ENCODE measurements around the gene CSTA. TPM values are rescaled to one million over a fixed set of nuclear protein-coding genes. Genes with fewer than 3 reads are reported as not detected.

CSTA gene
- total and polyA plus RNA-seq, 12 donors = 0.42 to 5.5 (median 1.5) TPM; not detected in 1

DNA sequence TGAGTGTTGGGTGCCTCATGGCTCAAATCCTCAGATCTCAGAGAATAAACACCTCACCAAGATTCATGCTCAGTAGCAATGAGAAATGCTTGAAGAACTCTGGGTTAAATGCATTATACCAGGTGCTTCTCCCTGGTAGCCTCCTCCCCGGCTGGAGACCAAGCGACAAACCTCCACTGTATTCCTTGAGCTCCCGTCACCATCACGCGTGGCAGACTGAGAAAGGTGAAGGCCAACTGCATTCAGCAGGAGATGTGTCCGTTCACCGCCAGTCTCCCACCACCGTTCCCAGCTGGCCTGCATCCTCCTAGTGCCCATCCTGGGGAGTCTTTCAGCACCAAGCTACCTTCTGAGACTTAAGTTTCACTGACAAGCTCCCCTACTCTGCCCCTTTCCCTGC lies 7.5 kb downstream of the CSTA start:
- TF ChIP-seq, protein P1, sequence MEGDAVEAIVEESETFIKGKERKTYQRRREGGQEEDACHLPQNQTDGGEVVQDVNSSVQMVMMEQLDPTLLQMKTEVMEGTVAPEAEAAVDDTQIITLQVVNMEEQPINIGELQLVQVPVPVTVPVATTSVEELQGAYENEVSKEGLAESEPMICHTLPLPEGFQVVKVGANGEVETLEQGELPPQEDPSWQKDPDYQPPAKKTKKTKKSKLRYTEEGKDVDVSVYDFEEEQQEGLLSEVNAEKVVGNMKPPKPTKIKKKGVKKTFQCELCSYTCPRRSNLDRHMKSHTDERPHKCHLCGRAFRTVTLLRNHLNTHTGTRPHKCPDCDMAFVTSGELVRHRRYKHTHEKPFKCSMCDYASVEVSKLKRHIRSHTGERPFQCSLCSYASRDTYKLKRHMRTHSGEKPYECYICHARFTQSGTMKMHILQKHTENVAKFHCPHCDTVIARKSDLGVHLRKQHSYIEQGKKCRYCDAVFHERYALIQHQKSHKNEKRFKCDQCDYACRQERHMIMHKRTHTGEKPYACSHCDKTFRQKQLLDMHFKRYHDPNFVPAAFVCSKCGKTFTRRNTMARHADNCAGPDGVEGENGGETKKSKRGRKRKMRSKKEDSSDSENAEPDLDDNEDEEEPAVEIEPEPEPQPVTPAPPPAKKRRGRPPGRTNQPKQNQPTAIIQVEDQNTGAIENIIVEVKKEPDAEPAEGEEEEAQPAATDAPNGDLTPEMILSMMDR (IDR thresholded peaks at IDR 0.05) = no peak
- intact Hi-C loops (cut with DNase I) = no loop called here
- no peaks in the 10 kb centered on the region for H3K9me3 ChIP-seq
- ATAC-seq (no peak), DNase-seq (no peak)
- H3K27me3 ChIP-seq = peaks cover 0 to 15% (median 5%) of the 10 kb centered on the region in 7 donors
- H3K27ac ChIP-seq = no peak overlapping the region
- WGBS, 2 donors = 89 to 92% methylated on average over 8 of the region's 8 CpGs
- no peaks in the 10 kb centered on the region for H3K4me1 ChIP-seq
- no peak overlapping the region for H3K4me3 ChIP-seq
- H3K36me3 ChIP-seq = no peaks in the 10 kb centered on the region

DNA sequence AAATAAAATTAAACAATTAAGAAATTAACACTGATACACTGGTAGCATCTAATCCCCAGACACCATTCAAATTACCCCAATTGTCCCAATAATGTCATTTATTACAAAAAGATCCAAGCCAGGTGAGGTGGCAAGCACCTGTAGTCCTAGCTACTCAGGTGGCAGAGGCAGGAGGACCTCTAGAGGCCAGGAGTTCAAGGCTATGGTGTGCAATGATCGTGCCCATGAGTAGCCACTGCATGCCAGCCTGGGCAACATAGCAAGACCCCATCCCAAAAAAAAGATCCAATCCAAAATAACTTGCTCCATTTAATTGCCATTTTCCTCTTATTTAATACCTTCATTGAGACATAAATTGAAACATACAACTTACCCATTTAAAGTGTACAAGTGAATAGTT lies 17.8 kb downstream of the CSTA start:
- WGBS, 2 donors = 64 to 82% methylated on average over 1 of the region's 1 CpG
- intact Hi-C loops (cut with DNase I) = no loop called here
- no peak overlapping the region for H3K4me3 ChIP-seq

DNA sequence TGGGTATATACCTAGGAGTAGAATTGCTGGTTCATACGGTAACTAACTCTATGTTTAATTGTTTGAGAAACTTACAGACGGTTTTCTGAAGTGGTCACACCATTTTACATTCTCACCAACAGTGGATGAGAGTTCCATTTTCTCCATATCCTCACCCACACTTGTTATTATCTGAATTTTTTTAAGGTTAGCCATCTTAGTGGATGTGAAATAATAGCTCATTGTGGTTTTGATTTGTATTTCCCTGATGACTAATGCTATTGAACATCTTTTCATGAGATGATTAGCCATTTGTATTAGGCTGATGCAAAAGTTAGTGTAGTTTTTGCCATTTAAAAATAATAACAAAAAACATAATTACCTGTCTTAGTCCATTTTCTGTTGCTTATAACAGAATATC lies 18.6 kb downstream of the CSTA start:
- DNase-seq (no peak), ATAC-seq (no peak)
- intact Hi-C loops (cut with DNase I) = no loop called here
- Histone ChIP-seq H3K4me1 (no peaks in the 10 kb centered on the region), H3K9me3 (peaks cover 0 to 3% (median 0%) of the 10 kb centered on the region in 11 donors), H3K4me3 (no peak overlapping the region), H3K36me3 (peaks cover 0 to 9% (median 0%) of the 10 kb centered on the region in 9 donors), H3K27ac (no peak overlapping the region), H3K27me3 (no peaks in the 10 kb centered on the region)
- 58 to 71% methylated on average over 2 of the region's 2 CpGs for WGBS, 2 donors
- TF ChIP-seq, protein P1 (IDR thresholded peaks at IDR 0.05) = no peak

More for the DNA sequence above, 17.8 kb downstream of the CSTA start:
- ATAC-seq = no peak
- Histone ChIP-seq H3K36me3 (peaks cover 0 to 11% (median 0%) of the 10 kb centered on the region in 9 donors), H3K9me3 (peaks cover 0 to 3% (median 0%) of the 10 kb centered on the region in 11 donors), H3K4me1 (no peaks in the 10 kb centered on the region), H3K27ac (no peak overlapping the region), H3K27me3 (no peaks in the 10 kb centered on the region)
- DNase-seq = no peak
- TF ChIP-seq, protein P1 (IDR thresholded peaks at IDR 0.05) = no peak

DNA sequence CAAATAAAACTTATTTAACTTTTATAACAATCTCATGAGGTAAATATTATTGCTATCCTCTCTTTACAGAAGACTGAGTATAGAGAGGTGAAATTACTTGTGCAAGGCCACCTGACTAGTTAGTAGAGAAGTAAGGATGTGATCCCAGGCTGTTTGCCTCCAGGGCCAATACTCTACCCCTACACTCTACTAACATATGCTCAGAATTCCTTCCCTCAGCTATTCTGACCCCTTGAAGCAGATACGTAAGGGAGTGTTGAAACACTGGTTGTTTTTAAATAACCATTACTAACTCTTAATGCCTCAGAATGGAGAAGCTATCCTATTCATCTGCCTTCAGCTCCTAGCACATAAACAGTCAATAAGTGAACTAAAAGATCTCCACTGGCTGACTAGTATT lies 24.1 kb downstream of the CSTA start:
- intact Hi-C loops (cut with DNase I) = no loop called here
- TF ChIP-seq, protein P1 (IDR thresholded peaks at IDR 0.05) = no peak
- Histone ChIP-seq H3K27me3 (no peaks in the 10 kb centered on the region), H3K9me3 (peaks cover 0 to 2% (median 0%) of the 10 kb centered on the region in 11 donors), H3K4me1 (no peaks in the 10 kb centered on the region), H3K27ac (no peak overlapping the region), H3K36me3 (no peaks in the 10 kb centered on the region), H3K4me3 (no peak overlapping the region)
- WGBS, 2 donors = 79% methylated on average over 1 of the region's 1 CpG
- DNase-seq (no peak), ATAC-seq (no peak)

Measured in heart right ventricle (tissue), 16 donors.